ENCODE measurements around the gene RHBDL1. TPM values are rescaled to one million over a fixed set of nuclear protein-coding genes. Genes with fewer than 3 reads are reported as not detected.

RHBDL1 gene
- total and polyA plus RNA-seq, 9 of the 15 experiments (the other 6 are each of a cell fraction or from before 2014, with no cell fraction given), result 0.03 to 5.6 (median 1.3) TPM; not detected in 1

DNA sequence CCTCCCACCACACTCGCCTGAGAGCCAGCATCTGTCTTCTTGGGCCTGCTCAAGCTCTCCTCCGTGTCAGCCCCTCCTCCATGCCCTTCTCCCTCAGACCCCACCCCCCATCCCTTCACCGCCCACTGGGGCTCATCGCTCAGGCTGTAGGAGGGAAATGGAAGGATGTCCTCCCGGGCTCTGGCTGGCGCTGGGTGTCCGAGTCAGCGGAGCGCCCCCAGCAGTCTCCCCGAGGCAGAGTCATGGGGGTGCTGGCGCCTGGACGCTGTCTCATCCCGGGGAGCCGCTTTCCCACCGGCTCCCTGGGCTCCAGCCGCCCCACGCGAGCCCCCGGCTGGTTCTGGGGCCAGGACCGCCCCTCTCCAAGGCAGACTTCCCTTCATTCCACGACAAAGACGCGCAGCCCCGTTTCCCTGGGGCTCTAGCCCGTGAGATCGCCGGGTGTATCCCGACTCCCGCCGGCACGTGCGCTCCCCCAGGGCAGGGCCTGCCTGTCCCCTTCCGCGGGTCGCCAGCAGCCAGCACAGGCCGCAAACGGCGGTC is 45.0 kb downstream of the RHBDL1 start (continued):
- TF ChIP-seq, protein P1, sequence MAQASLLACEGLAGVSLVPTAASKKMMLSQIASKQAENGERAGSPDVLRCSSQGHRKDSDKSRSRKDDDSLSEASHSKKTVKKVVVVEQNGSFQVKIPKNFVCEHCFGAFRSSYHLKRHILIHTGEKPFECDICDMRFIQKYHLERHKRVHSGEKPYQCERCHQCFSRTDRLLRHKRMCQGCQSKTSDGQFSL (CRISPR knock-in tag; IDR thresholded peaks at IDR 0.05), result peak; percentile 89
- TF ChIP-seq, protein P1 (tag; IDR thresholded peaks at IDR 0.05), result peak in 1 of 2 experiments; percentile 75; a peak in 2 of 4 replicates
- TF ChIP-seq U2AF2 (optimal IDR thresholded peaks at IDR 0.05; ENCODE audit: low read depth, low read length) (no peak), KAT7 (CRISPR knock-in tag; IDR thresholded peaks at IDR 0.05; ENCODE audit: borderline replicate concordance) (peak; percentile 80; the same call in 1 of the 2 replicates), EZH2 (IDR thresholded peaks at IDR 0.05; ENCODE audit: borderline replicate concordance, low read depth, low read length) (no peak), ETV5 (CRISPR knock-in tag; IDR thresholded peaks at IDR 0.05; ENCODE audit: low read depth) (no peak), NELFE (IDR thresholded peaks at IDR 0.05; ENCODE audit: insufficient read depth, insufficient read length) (no peak), SREBF2 (CRISPR knock-in tag; IDR thresholded peaks at IDR 0.05) (no peak), BCL6 (CRISPR knock-in tag; IDR thresholded peaks at IDR 0.05) (no peak), ETV1 (tag; conservative IDR thresholded peaks at IDR 0.05; ENCODE audit: low read depth) (peak; percentile 52; the same call in 1 of the 2 replicates), SP1 (CRISPR knock-in tag; IDR thresholded peaks at IDR 0.05) (peak; percentile 61; the same call in 1 of the 2 replicates), MIER1 (IDR thresholded peaks at IDR 0.05; ENCODE audit: low read depth) (no peak), FOXA1 (IDR thresholded peaks at IDR 0.05; ENCODE audit: borderline replicate concordance) (no peak), ZNF347 (CRISPR knock-in tag; IDR thresholded peaks at IDR 0.05; ENCODE audit: low read depth) (no peak), CBFB (CRISPR knock-in tag; IDR thresholded peaks at IDR 0.05) (no peak), BRD4 (IDR thresholded peaks at IDR 0.05) (no peak), HMG20B (CRISPR knock-in tag; IDR thresholded peaks at IDR 0.05) (no peak)
- TF ChIP-seq, protein P2, sequence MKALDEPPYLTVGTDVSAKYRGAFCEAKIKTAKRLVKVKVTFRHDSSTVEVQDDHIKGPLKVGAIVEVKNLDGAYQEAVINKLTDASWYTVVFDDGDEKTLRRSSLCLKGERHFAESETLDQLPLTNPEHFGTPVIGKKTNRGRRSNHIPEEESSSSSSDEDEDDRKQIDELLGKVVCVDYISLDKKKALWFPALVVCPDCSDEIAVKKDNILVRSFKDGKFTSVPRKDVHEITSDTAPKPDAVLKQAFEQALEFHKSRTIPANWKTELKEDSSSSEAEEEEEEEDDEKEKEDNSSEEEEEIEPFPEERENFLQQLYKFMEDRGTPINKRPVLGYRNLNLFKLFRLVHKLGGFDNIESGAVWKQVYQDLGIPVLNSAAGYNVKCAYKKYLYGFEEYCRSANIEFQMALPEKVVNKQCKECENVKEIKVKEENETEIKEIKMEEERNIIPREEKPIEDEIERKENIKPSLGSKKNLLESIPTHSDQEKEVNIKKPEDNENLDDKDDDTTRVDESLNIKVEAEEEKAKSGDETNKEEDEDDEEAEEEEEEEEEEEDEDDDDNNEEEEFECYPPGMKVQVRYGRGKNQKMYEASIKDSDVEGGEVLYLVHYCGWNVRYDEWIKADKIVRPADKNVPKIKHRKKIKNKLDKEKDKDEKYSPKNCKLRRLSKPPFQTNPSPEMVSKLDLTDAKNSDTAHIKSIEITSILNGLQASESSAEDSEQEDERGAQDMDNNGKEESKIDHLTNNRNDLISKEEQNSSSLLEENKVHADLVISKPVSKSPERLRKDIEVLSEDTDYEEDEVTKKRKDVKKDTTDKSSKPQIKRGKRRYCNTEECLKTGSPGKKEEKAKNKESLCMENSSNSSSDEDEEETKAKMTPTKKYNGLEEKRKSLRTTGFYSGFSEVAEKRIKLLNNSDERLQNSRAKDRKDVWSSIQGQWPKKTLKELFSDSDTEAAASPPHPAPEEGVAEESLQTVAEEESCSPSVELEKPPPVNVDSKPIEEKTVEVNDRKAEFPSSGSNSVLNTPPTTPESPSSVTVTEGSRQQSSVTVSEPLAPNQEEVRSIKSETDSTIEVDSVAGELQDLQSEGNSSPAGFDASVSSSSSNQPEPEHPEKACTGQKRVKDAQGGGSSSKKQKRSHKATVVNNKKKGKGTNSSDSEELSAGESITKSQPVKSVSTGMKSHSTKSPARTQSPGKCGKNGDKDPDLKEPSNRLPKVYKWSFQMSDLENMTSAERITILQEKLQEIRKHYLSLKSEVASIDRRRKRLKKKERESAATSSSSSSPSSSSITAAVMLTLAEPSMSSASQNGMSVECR (CRISPR knock-in tag; IDR thresholded peaks at IDR 0.05), result no peak
- TF ChIP-seq, protein P3, sequence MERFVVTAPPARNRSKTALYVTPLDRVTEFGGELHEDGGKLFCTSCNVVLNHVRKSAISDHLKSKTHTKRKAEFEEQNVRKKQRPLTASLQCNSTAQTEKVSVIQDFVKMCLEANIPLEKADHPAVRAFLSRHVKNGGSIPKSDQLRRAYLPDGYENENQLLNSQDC (CRISPR knock-in tag; IDR thresholded peaks at IDR 0.05), result no peak
- TF ChIP-seq, protein P4, sequence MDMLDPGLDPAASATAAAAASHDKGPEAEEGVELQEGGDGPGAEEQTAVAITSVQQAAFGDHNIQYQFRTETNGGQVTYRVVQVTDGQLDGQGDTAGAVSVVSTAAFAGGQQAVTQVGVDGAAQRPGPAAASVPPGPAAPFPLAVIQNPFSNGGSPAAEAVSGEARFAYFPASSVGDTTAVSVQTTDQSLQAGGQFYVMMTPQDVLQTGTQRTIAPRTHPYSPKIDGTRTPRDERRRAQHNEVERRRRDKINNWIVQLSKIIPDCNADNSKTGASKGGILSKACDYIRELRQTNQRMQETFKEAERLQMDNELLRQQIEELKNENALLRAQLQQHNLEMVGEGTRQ (CRISPR knock-in tag; IDR thresholded peaks at IDR 0.05), result no peak
- TF ChIP-seq, protein P5, sequence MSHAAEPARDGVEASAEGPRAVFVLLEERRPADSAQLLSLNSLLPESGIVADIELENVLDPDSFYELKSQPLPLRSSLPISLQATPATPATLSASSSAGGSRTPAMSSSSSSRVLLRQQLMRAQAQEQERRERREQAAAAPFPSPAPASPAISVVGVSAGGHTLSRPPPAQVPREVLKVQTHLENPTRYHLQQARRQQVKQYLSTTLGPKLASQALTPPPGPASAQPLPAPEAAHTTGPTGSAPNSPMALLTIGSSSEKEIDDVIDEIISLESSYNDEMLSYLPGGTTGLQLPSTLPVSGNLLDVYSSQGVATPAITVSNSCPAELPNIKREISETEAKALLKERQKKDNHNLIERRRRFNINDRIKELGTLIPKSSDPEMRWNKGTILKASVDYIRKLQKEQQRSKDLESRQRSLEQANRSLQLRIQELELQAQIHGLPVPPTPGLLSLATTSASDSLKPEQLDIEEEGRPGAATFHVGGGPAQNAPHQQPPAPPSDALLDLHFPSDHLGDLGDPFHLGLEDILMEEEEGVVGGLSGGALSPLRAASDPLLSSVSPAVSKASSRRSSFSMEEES (CRISPR knock-in tag; IDR thresholded peaks at IDR 0.05), result no peak

All from K562 (cell line).